Jurkat, Clone E6-1 (cell line): Measurements from ENCODE around the gene SEMA6A.
"Not testable (repeated sequence)": the region's sequence is repeated elsewhere in the genome, so short reads cannot be mapped to it uniquely, and the experiment has no call there.

Experiments used
- DNase-seq: peaks from one replicate; pipeline ENCODE4 v3.0.0-alpha.2; 2011; ENCODE audit warnings: low read depth, low spot score
- H3K4me3 ChIP-seq: 2 replicates; pipeline ENCODE4 v1.5.1; 2011; ENCODE audit warnings: mild to moderate bottlenecking, low read length, control low read depth, moderate library complexity

SEMA6A gene

GRCh38 chr5:116528519-116529234, 45.9 kb downstream of the SEMA6A start:
- DNase-seq, result no peak
- no peak overlapping the region for H3K4me3 ChIP-seq

DNA sequence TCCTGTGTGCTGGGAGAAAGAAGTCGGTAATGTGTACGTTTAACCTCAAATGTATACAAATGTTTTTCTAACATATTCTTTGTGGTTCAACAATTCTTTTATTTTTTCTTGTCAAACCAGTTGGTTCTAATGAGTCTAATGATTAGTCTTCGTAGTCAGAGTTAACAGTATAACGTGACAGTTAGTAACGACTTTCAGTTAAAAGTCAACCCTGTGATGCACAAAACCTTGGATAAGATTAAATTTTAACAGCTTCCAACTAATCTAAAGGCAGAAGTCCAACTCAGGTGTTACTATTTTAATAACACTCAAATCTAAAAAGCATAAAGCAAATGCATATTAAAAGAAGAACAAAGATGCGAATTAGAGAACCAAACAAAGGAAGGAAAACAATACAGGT, 47.0 kb downstream of the SEMA6A start:
- H3K4me3 ChIP-seq, result no peak overlapping the region
- no peak for DNase-seq

GRCh38 chr5:116525674-116526073, 48.9 kb downstream of the SEMA6A start:
- DNase-seq, result no peak
- H3K4me3 ChIP-seq, result no peak overlapping the region

GRCh38 chr5:116524966-116525365, 49.7 kb downstream of the SEMA6A start:
- no peak for DNase-seq
- no peak overlapping the region for H3K4me3 ChIP-seq

DNA sequence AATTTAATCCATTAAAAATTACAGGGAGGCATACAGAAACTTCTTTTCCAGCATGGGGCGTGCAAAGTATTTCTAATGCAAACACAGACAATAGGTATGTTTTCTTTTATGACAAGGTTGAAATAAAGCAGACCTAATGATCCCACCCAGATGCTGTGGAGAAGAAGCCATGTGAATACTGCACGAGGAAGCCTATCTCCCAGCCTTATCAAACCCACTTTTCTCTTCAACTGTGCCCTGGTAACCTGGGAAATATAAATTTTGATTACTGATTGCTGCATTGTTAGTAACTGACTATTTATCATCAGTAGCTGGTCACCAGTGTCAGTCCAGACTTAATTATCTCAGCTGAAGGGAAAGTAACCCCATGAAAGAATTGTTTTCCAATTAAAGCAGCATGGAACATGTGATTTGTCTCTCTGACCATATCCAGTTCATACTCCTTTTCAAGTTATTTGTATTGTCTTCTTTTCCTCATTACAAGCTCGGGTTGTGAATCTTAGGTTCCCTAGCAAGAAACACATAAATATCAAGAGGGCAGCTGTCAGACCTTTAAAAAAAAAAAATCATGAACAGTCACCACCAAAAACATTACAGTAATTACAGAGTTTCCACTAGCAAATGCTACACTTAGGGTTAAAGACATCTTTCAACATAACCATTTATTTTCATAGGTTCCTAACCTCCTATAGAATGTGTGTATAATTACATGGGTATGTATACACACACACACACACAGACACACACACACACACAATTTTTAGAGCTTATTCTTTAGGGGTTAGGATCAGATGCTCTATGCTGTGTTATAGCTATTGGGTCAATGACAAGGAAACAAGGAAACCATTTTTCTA, 50.3 kb downstream of the SEMA6A start:
- no peak overlapping the region for H3K4me3 ChIP-seq
- DNase-seq, result no peak

DNA sequence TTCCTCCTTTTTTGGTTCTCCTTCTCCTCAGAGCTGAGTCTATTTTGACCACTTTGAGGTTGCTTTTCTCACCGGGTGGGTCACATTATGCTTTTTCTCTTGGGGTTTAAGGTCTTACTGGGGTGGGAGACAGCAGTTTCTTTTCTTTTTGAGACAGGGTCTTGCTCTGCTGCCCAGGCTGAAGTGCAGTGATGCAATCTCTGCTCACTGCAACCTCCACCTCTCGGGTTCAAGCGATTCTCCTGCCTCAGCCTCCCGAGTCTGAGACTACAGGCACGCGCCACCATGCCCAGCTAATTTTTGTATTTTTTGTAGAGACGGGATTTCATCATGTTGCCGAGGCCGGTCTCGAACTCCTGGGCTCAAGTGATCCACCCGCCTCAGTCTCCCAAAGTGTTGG, 51.4 kb downstream of the SEMA6A start:
- DNase-seq, H3K4me3 ChIP-seq: not testable (repeated sequence)

- no peak for DNase-seq
- no peak overlapping the region for H3K4me3 ChIP-seq
Measured at GRCh38 chr5:116522356-116523136, 52.1 kb downstream of the SEMA6A start.

DNA sequence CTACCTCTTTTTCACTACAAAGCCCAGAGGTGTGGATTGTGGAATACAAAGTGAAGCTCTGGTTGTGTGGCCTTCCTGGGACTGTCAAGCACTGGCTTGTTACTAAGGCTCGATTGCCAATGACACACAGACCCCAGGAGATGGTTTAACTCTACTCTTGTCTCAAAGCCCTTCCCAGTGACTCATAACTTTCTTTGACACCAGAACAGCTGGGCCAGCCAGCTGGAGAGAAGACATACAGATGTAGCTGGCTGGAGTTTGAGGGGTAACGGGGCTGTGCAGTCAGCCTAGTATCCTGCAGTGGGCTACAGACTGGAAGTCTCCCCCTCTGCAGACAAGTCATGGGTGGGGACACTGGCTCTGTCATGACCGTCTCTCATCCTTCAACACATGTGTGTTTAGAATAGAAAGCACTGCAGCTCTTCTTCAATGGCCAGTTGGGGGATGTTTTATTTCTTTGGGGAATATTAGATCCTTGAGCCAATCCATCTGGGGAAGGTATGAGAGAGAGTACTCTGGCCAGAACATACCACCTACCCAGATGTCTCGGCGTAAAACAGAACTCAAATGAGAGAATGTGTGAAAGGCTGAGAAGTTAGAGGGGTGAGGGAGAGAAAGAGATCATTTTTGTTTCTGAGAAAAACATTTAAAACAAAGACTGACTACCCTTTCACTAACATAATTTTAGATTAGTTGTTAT, 53.3 kb downstream of the SEMA6A start:
- DNase-seq, result no peak
- no peak overlapping the region for H3K4me3 ChIP-seq

GRCh38 chr5:116520771-116521170, 53.9 kb downstream of the SEMA6A start:
- no peak for DNase-seq
- H3K4me3 ChIP-seq, result no peak overlapping the region

DNA sequence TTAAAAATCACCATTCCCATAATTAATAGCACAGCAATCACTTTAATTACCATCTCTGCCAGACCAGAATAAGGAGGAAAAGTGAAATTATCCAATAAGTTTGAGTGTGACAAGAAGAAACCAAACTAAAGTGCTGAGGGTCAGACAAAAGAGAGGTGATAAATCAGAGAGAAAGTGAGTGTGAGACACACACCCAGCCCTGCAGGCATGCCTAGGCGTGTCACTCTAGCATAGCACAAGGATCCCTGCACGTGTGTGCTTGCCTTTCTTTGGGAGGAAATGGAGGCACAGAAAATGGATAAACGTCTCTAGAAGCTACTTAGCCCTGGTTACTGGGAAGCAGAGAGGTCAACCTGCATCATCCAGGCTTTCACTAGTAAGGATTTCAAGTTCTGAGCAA, 56.2 kb downstream of the SEMA6A start:
- no peak overlapping the region for H3K4me3 ChIP-seq
- no peak for DNase-seq

DNA sequence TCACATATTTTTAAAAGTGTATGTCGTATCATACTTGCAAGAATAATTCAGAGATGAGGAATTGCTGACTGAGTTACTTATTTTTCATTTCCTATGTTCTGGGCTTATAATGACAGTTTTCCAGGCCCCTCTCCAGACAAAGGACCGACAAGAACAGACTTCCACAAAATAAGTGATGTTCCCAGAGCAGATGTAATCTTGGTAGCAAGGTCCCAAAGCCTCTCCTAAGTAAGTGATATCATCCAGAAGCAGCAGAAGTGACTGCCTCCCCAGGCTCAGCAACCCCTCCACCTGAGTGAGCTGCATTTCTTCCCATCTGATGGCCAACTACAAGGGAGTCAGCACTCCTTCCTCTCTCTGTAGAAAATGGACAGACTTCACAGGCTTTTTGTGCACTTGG, 57.1 kb downstream of the SEMA6A start:
- no peak for DNase-seq
- H3K4me3 ChIP-seq, result no peak overlapping the region

- H3K4me3 ChIP-seq, result no peak overlapping the region
- DNase-seq, result no peak
Measured at GRCh38 chr5:116516021-116516420, 58.6 kb downstream of the SEMA6A start.

DNA sequence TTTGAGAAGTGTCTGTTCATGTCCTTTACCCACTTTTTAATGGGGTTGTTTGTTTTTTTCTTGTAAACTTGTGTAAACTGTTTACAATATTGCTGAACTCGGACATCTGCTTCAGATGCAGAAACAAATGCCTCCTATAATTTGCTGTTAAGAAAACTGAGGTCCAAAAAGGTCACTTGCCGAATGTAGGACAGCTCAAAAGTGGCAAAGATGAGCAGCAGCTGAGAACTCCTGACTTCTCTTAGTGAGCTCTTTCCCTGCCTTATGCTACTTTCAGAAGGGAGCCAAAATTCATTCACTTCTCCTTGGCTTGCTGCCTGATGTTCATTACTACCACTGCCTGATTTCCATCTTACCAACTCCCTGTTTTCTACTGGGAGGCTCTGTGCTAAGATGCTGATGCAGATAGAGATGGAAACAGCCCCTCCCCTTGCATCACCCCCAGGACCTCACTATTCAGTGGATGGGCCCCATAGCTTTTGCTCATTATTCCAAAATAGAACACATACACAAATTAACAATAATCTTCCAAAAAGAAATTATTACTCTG, 60.1 kb downstream of the SEMA6A start:
- DNase-seq, result no peak
- no peak overlapping the region for H3K4me3 ChIP-seq

DNA sequence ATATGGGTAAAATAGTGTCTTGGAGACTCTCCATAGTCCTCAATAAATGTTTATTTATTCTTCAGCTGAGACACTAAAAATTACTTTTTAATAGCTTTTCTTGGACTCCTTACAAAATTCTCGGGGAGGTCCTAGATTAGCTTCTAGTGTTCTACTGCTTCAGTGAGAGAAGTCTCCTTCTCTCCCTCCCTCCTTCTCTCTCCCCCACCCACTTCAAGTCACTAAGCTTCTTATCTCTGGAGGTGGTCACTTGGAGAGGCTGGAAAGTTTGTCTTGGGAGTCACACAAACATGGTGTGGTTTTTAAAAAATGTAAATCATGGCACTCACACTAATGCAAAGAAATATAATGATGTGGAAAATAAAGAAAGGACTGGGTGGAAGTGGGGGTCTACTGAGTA, 64.1 kb downstream of the SEMA6A start:
- DNase-seq, result no peak
- H3K4me3 ChIP-seq, result no peak overlapping the region

GRCh38 chr5:116509483-116510244, 65.0 kb downstream of the SEMA6A start:
- DNase-seq, result no peak
- no peak overlapping the region for H3K4me3 ChIP-seq

DNA sequence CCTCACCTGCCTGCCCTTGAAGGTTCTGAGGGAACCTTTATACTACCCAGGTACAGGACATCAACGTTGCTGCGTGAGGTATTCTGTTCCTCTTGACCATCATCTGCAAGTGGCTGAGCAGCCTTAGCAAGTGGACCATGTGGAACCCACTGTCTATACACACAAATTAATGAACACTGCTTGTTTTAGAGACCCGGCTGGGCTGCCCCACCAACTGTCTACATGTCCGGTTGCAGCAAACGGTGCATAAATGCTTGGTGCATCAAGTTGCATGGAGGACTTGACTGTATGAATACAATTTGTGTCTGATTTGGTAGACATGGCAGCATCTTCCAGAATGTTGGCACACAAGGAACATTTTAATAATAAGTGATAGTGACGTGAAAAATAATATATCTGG, 65.8 kb downstream of the SEMA6A start:
- DNase-seq, result no peak
- no peak overlapping the region for H3K4me3 ChIP-seq

DNA sequence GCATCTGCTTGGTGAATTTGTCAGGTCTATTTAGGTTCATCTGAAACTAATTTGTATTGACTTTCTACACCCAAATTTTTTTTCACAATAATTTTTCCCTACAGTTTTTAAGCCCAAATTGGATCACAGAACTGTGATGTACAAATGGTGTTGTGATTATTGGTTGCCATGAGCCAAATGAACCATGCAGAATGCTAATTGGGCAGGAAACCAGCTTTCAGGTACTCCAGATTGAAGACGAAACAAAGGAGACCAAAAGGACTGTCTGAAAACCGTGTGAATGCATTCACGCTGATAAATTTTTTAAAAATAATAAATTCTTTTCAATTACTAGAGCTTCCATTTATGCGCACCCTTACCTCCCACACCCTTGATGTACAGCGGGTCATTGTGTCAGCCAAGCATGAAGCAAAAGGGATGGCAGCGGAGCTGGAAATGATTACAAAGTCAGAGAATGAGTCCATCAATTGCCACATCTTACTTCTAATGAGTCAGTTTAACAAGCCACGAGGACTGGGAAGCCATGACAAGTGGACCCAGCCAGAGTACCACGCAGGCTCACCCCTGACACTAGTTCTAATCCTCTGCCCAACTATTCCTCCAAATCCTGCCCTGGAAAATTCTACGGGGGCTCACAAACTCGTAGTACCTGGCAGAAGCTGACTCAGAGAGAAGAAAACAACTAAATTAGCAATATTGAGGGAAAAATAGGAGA, 66.5 kb downstream of the SEMA6A start:
- DNase-seq, result no peak
- H3K4me3 ChIP-seq, result no peak overlapping the region

DNA sequence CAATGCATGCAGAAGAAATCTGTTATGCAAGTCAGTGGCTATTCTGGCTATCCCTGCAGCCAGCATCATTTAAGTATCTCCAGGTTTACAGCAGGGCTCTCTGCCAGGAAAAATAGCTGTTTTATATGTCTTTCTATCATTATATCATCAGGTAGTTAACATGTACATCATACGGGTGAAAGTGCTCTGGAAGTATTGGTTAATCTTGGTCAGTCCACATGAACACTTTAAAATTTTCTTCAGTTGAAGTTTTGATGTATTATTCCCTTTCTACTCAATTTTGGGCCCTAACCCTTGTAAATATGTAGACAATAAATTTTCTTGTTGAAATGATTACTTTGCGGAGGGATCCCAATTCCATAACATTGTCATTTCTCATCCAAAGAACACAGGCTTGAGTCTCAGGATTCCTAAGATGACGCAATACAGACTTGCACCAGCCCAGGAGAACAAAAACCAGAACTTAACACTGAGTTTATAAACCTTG, 67.5 kb downstream of the SEMA6A start:
- DNase-seq, result no peak
- H3K4me3 ChIP-seq, result no peak overlapping the region
